Choroid plexus epithelial cell (primary cell): Measurements from ENCODE around the gene MX1.

Experiments
- DNase-seq: peaks from one replicate; pipeline ENCODE4 v3.0.0-alpha.2; 2010; ENCODE audit warnings: low read depth
- H3K4me3 ChIP-seq: 2 replicates; pipeline ENCODE4 v1.5.1; 2011; ENCODE audit warnings: low read depth, mild to moderate bottlenecking, control low read depth, low read length, moderate library complexity
- CTCF ChIP-seq: conservative IDR thresholded peaks from 2 replicates; pipeline ENCODE4 v1.5.1; 2011; ENCODE audit warnings: low read depth, mild to moderate bottlenecking, control low read depth, inconsistent platforms, low read length, moderate library complexity

Gene MX1

GRCh38 chr21:41490330-41490729, 64.3 kb downstream of the MX1 start:
- no peak for TF ChIP-seq CTCF
- DNase-seq: no peak
- H3K4me3 ChIP-seq: no peak overlapping the region

GRCh38 chr21:41491412-41491811, 65.4 kb downstream of the MX1 start:
- no peak overlapping the region for H3K4me3 ChIP-seq
- TF ChIP-seq CTCF: no peak
- DNase-seq: no peak

- TF ChIP-seq CTCF: no peak
- no peak overlapping the region for H3K4me3 ChIP-seq
- no peak for DNase-seq
Observed at GRCh38 chr21:41494242-41494641, 68.2 kb downstream of the MX1 start.

GRCh38 chr21:41497008-41497407, 71.0 kb downstream of the MX1 start:
- H3K4me3 ChIP-seq: no peak overlapping the region
- TF ChIP-seq CTCF: no peak
- no peak for DNase-seq

GRCh38 chr21:41497788-41498187, 71.7 kb downstream of the MX1 start:
- TF ChIP-seq CTCF: no peak
- no peak for DNase-seq

GRCh38 chr21:41499920-41500319, 73.9 kb downstream of the MX1 start:
- no peak for TF ChIP-seq CTCF
- DNase-seq: no peak
- no peak overlapping the region for H3K4me3 ChIP-seq

More at GRCh38 chr21:41497788-41498187, 71.7 kb downstream of the MX1 start:
- H3K4me3 ChIP-seq: no peak overlapping the region

GRCh38 chr21:41500363-41500762, 74.3 kb downstream of the MX1 start:
- DNase-seq: no peak
- no peak for TF ChIP-seq CTCF
- H3K4me3 ChIP-seq: no peak overlapping the region
